Lower leg skin (tissue), 3 donors: ENCODE data around the gene SUSD4.

ENCODE experiments used
- POLR2A ChIP-seq, 2 donors: fragments of 450-650 bp; IDR thresholded peaks; one replicate each; pipeline ENCODE4 v1.6.1; 2016 to 2017; ENCODE audit warnings: antibody characterized with exemption in 2 of 2, mild to moderate bottlenecking in 1 of 2, moderate library complexity in 1 of 2
- TF ChIP-seq, protein P1 (sequence below), 3 donors: fragments of 450-650 bp; IDR thresholded peaks; one replicate each; pipeline ENCODE4 v1.5.1; 2016; ENCODE audit warnings: antibody characterized with exemption in 3 of 3, mild to moderate bottlenecking in 3 of 3, moderate library complexity in 2 of 3

DNA sequence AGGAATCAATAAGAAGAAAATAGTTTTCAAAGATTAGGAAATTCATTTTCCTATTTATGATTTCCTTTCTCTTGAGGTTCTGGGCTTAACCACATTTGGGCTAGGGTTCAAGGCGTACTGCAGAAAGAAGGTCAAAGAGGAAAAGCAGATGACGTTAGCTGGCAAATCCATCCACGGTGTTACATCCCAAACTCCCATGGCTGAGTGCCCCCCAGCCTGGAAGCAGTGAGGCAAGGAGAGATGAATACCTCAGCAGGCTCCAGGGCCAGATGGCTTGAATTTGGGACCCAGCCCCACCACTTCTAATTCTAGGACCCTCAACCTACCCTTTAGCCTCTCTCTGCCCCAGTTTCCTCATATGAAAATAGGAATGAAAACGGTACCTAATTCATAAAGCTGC, 17.7 kb downstream of the SUSD4 start:
- TF ChIP-seq, protein P1, sequence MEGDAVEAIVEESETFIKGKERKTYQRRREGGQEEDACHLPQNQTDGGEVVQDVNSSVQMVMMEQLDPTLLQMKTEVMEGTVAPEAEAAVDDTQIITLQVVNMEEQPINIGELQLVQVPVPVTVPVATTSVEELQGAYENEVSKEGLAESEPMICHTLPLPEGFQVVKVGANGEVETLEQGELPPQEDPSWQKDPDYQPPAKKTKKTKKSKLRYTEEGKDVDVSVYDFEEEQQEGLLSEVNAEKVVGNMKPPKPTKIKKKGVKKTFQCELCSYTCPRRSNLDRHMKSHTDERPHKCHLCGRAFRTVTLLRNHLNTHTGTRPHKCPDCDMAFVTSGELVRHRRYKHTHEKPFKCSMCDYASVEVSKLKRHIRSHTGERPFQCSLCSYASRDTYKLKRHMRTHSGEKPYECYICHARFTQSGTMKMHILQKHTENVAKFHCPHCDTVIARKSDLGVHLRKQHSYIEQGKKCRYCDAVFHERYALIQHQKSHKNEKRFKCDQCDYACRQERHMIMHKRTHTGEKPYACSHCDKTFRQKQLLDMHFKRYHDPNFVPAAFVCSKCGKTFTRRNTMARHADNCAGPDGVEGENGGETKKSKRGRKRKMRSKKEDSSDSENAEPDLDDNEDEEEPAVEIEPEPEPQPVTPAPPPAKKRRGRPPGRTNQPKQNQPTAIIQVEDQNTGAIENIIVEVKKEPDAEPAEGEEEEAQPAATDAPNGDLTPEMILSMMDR (IDR thresholded peaks at IDR 0.05), result no peak
- TF ChIP-seq POLR2A (IDR thresholded peaks at IDR 0.05), result no peak
